HTR-8/SVneo (cell line): ENCODE data around the gene HBZ.
A peak's percentile ranks its signal among the peaks of the same experiment; 100 is the strongest.
"Not testable (repeated sequence)": the region's sequence is repeated elsewhere in the genome, so short reads cannot be mapped to it uniquely, and the experiment has no call there.

Experiments used
- DNase-seq: peaks from one replicate; pipeline ENCODE4 v3.0.0; 2011; ENCODE audit warnings: low spot score, mixed read lengths; ENCODE audit not compliant: insufficient read length
- FAIRE-seq: peaks from 2 replicates; lab custom pipeline; 2011; peaks lifted over from hg19 to GRCh38; lab: Jason Lieb, UNC

The HBZ gene

DNA sequence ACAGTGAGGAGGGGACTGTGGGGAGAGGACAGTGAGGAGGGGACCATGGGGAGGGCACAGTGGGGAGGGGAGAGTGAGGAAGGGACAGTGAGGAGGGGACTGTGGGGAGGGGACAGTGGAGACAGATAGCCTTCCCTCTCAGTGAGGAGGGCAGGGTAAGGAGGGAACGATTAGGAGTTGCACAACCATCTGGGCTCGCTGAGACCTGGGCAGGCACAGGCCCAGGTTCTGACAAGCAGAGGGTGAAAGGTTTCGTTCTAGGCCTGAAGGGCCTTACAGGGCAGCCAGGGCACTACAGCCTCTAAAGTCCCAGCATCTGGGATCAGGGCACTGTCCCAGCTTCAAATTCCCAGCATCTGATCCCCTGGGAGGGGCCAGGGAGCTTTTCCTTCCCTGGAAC is 11.3 kb downstream of the HBZ start:
- FAIRE-seq, DNase-seq: not testable (repeated sequence)

DNA sequence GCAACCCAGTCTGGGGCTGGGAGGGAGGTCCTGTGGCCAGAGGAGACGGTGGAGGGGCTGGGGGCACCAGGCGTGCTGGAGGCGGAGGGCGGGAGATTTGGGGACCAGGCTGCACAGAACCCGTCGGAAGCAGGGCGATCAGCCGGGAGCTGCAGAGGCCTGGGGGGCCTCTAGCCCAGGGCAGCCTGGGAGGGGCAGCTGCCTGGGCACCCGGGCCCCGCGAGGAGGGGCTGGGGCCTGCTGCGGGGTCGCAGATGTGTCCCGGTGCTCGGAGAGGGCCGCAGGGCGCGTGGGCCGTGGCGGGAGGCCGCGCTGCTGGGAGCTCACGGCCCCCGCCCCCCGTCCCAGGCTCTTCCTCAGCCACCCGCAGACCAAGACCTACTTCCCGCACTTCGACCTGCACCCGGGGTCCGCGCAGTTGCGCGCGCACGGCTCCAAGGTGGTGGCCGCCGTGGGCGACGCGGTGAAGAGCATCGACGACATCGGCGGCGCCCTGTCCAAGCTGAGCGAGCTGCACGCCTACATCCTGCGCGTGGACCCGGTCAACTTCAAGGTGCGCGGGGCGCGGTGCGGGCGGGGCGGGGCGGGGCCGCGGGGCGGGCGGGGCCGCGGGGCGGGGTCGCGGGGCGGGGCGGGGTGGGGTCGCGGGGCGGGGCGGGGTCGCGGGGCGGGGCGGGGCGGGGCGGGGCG is 11.8 kb downstream of the HBZ start:
- FAIRE-seq: peak; percentile 79
- not testable (repeated sequence) for DNase-seq

DNA sequence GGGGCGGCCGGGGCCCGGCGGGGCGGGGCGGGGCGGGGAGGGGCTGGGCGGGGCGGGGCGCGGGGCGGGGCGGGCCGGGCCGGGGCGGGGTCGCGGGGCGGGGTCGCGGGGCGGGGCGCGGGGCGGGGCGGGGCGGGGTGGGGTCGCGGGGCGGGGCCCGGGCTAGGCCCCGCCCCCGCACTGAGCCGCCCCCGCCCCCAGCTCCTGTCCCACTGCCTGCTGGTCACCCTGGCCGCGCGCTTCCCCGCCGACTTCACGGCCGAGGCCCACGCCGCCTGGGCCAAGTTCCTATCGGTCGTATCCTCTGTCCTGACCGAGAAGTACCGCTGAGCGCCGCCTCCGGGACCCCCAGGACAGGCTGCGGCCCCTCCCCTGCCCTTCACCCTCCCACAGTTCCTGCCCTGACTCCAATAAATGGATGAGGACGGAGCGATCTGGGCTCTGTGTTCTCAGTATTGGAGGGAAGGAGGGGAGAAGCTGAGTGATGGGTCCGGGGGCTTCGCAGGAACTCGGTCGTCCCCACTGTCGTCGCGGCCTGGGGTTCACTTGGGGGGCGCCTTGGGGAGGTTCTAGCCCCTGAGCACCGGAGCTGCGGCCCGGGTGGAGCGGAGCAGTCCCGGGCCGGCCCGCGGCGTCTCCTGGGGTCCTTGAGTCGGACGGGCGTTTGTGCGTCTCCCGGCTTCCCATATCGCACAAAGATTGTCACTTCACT is 12.5 kb downstream of the HBZ start:
- no peak for DNase-seq
- no peak for FAIRE-seq

- FAIRE-seq: no peak
- DNase-seq: no peak
These were observed 13.3 kb downstream of the HBZ start, which contains the start of gene HBM for GRCh38 chr16:165539-166374. Gene HBM (plus strand): TSS chr16:165978. CDS start chr16:165998, 20 bp downstream.

DNA sequence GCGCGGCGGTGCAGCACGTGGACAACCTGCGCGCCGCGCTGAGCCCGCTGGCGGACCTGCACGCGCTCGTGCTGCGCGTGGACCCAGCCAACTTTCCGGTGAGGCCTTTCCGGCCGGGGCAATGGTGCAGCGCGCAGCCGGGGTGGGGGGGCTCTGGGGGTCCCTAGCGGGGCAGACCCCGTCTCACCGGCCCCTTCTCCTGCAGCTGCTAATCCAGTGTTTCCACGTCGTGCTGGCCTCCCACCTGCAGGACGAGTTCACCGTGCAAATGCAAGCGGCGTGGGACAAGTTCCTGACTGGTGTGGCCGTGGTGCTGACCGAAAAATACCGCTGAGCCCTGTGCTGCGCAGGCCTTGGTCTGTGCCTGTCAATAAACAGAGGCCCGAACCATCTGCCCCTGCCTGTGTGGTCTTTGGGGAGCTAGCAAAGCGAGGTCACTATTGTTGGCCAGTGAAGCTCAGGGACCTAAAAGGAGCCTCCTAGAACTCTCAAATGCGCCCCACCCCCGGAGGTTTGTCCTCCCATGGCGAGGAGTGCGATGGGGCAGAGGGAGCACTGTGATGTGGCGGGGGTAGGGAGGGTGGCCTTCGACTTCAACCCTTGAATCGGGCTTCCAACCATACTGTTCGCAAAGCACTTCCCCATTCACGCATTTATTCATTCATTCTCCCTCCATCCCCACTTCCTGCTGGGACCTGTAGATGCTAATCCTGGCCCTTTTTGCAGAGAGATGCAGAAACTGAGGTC is 14.1 kb downstream of the HBZ start:
- no peak for DNase-seq
- FAIRE-seq: no peak

DNA sequence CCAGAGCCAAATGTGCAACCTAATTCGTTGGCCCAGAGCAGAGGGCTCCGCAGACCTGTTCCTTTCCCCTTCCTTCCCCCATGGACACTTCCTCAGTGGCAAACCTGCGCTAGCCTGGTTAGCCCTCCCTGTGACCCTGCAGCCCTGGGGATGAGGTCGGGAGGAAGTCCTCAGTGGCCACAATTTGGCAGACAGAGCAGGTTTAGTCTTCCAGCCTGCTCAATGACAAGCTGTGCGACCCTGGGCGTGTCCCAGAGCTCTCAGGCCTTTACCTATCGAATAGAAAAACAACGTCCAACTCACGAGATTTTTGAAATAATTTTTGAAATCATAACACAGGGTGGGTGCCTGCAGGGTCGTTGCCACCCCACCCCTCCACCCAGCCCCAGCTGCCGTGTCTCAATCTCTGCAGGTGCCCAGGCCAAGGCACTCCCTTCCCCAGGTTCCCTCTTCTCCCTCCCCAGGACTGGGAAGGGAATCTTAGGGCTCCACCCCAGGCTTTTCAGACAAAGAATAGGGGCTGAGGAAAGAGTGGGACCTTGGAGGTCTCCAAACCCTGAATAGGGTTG is 14.8 kb downstream of the HBZ start:
- no peak for FAIRE-seq
- no peak for DNase-seq

DNA sequence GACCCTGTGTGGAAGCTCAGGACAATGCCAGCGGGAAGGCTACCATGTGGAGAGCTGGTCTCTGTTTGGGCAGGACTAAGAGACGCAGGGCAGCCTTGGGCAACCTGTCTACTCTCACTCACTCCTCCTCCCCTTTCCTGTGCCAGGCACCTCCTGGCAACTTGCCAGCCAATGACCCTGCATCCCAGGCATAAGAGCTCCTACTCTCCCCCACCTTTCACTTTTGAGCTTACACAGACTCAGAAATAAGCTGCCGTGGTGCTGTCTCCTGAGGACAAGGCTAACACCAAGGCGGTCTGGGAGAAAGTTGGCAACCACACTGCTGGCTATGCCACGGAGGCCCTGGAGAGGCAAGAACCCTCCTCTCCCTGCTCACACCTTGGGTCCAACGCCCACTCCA is 16.0 kb downstream of the HBZ start:
- no peak for DNase-seq
- no peak for FAIRE-seq

DNA sequence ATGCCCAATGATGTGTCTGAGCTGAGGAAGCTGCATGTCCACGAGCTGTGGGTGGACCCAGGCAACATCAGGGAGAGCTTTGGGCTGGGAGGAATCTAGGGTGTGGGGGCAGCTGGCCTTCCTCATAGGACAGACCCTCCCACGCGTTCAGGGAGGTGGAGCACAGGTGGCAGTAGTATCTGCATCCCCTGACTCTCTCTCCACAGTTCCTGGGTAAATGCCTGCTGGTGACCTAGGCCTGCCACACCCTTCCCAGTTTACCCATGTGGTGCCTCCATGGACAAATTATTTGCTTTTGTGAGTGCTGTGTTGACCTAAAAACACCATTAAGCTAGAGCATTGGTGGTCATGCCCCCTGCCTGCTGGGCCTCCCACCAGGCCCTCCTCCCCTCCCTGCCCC is 16.6 kb downstream of the HBZ start:
- no peak for DNase-seq
- no peak for FAIRE-seq

DNA sequence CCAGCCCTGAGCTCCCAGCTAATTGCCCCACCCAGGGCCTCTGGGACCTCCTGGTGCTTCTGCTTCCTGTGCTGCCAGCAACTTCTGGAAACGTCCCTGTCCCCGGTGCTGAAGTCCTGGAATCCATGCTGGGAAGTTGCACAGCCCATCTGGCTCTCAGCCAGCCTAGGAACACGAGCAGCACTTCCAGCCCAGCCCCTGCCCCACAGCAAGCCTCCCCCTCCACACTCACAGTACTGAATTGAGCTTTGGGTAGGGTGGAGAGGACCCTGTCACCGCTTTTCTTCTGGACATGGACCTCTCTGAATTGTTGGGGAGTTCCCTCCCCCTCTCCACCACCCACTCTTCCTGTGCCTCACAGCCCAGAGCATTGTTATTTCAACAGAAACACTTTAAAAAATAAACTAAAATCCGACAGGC is 17.7 kb downstream of the HBZ start:
- DNase-seq, FAIRE-seq: not testable (repeated sequence)

DNA sequence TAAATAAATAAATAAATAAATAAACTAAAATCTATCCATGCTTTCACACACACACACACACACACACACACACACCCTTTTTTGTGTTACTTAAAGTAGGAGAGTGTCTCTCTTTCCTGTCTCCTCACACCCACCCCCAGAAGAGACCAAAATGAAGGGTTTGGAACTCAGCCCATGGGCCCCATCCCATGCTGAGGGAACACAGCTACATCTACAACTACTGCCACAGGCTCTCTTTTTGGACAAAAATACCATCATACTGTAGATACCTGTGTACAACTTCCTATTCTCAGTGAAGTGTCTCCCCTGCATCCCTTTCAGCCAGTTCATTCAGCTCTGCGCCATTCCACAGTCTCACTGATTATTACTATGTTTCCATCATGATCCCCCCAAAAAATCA is 18.3 kb downstream of the HBZ start:
- no peak for FAIRE-seq
- no peak for DNase-seq

DNA sequence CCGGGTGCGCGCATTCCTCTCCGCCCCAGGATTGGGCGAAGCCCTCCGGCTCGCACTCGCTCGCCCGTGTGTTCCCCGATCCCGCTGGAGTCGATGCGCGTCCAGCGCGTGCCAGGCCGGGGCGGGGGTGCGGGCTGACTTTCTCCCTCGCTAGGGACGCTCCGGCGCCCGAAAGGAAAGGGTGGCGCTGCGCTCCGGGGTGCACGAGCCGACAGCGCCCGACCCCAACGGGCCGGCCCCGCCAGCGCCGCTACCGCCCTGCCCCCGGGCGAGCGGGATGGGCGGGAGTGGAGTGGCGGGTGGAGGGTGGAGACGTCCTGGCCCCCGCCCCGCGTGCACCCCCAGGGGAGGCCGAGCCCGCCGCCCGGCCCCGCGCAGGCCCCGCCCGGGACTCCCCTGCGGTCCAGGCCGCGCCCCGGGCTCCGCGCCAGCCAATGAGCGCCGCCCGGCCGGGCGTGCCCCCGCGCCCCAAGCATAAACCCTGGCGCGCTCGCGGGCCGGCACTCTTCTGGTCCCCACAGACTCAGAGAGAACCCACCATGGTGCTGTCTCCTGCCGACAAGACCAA is 20.0 kb downstream of the HBZ start, which contains the start of gene HBA2:
Gene HBA2, plus strand, starts transcription at position 503 of the 568 bp plus-strand sequence. Its CDS starts 37 bp downstream, at position 540.
- DNase-seq, FAIRE-seq: not testable (repeated sequence)

- FAIRE-seq, DNase-seq: not testable (repeated sequence)
These were observed 20.9 kb downstream of the HBZ start for GRCh38 chr16:173211-173854.

- FAIRE-seq, DNase-seq: not testable (repeated sequence)
These were observed 21.7 kb downstream of the HBZ start for GRCh38 chr16:173928-174769.

- FAIRE-seq (no peak), DNase-seq (no peak)
These were observed 22.8 kb downstream of the HBZ start for GRCh38 chr16:175011-175949.

- peak; percentile 59 for FAIRE-seq
- not testable (repeated sequence) for DNase-seq
These were observed 23.6 kb downstream of the HBZ start for GRCh38 chr16:176006-176405.

DNA sequence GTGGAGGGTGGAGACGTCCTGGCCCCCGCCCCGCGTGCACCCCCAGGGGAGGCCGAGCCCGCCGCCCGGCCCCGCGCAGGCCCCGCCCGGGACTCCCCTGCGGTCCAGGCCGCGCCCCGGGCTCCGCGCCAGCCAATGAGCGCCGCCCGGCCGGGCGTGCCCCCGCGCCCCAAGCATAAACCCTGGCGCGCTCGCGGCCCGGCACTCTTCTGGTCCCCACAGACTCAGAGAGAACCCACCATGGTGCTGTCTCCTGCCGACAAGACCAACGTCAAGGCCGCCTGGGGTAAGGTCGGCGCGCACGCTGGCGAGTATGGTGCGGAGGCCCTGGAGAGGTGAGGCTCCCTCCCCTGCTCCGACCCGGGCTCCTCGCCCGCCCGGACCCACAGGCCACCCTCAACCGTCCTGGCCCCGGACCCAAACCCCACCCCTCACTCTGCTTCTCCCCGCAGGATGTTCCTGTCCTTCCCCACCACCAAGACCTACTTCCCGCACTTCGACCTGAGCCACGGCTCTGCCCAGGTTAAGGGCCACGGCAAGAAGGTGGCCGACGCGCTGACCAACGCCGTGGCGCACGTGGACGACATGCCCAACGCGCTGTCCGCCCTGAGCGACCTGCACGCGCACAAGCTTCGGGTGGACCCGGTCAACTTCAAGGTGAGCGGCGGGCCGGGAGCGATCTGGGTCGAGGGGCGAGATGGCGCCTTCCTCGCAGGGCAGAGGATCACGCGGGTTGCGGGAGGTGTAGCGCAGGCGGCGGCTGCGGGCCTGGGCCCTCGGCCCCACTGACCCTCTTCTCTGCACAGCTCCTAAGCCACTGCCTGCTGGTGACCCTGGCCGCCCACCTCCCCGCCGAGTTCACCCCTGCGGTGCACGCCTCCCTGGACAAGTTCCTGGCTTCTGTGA is 24.3 kb downstream of the HBZ start, which contains the start of gene HBA1:
Gene HBA1, plus strand, starts transcription at position 204 of the 906 bp plus-strand sequence. Its CDS starts 37 bp downstream, at position 241.
- FAIRE-seq, DNase-seq: not testable (repeated sequence)
